Measurements from ENCODE around the gene IVD. TPM values are rescaled to one million over a fixed set of nuclear protein-coding genes. Genes with fewer than 3 reads are reported as not detected.

IVD gene
- total and polyA plus RNA-seq, 5 donors from 2014 or later = 25.0 to 40.2 (median 32.9) TPM

DNA sequence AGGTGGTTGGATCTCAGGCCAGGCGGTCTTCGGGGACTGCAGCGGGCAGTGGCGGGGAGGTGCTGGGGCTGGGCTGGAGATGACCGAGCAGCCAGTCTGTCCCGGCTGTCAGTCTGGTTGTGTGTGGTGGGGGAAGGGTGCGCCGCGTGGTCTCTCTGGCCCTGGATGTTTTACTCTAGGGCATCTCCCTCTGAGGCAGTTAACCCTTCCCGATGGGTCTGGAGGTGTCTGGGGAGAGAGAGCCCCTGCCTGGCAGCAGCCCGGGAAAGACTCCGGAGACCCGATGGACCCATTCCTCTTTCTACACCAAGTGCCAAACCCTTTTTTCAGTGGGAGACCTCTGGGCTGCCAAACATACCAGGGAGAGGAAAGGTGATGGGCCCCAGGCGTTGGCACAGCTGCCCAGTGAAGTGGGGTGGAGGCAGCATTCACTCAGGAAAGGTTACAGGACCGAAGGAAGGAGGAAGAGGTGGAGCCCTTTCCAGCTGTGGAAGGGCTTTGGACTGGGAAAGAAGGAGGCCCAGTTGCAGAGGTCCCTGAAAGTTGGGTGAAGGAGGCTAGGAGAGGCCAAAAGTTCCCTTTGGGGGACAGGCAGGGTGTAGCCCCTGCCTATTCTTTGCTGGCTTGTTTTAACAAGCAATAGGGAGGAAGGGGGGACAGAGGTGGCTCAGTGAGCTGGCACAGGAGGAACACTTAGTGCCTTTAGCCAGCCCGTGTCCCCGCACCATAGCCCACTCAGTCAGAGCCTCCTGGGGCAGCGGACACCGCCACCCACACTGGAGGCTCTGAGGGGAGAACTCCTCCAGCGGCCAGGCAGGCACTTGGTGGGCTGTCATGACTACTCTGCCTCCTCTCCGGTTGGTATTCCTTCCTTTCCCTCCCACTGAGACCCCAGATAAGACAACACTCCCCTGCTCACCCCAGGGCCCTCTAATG lies 32.4 kb downstream of the IVD start:
- H3K27ac ChIP-seq (ENCODE audit: insufficient read depth, low read length, poor library complexity, severe bottlenecking) = no peak overlapping the region
- peak overlapping the region in 1 of 3 donors; percentile 5 for H3K27ac Mint-ChIP-seq
- H3K4me3 Mint-ChIP-seq = peak overlapping the region; percentile 41 to 88 (median 62)
- H3K9me3 Mint-ChIP-seq = peaks cover 0 to 1% (median 0%) of the 10 kb centered on the region in 7 donors
- DNase-seq (no peak), ATAC-seq (ENCODE audit: low read depth in 2 of 2) (no peak)
- H3K36me3 Mint-ChIP-seq = no peaks in the 10 kb centered on the region
- no peak overlapping the region for H3K4me3 ChIP-seq (ENCODE audit: low read depth, low read length)
- peaks cover 0 to 55% (median 22%) of the 10 kb centered on the region in 4 donors for H3K4me1 Mint-ChIP-seq
- H3K36me3 ChIP-seq (ENCODE audit: control insufficient read depth, insufficient read depth, low read length) = no peaks in the 10 kb centered on the region
- peaks cover 48% of the 10 kb centered on the region for H3K4me1 ChIP-seq (ENCODE audit: control insufficient read depth, insufficient read depth, low read length, poor library complexity, severe bottlenecking)
- H3K9me3 ChIP-seq (ENCODE audit: control insufficient read depth in 2 of 2, low read length in 2 of 2) = no peaks in the 10 kb centered on the region
- peaks cover 4% of the 10 kb centered on the region for H3K27me3 ChIP-seq (ENCODE audit: control insufficient read depth, insufficient read depth, low read length)
- H3K27me3 Mint-ChIP-seq = peaks cover 69% of the 10 kb centered on the region

DNA sequence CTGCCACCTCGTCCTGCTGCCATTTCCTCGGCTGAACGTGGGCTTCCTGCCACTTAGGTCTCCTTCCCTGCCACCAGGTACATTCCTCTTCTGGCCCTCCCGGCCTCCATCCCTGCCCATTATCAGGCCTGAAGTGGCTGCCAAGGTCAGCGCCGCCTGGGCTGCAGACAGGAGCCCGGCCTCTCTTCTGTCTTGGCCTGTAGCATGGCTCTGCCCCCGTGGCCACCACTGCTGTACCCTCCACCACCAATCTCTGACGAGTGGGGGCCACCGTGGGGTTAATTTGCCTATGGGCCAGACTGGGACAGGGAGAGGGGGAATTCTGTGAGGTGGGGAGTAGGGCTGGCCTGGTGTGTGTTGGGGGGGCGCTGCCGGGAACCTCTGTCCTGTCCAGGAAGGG lies 33.1 kb downstream of the IVD start:
- Mint-ChIP-seq H3K9me3 (peaks cover 0 to 1% (median 0%) of the 10 kb centered on the region in 7 donors), H3K4me1 (peaks cover 0 to 62% (median 26%) of the 10 kb centered on the region in 4 donors), H3K4me3 (peak overlapping the region; percentile 36 to 88 (median 62)), H3K36me3 (no peaks in the 10 kb centered on the region), H3K27ac (no peak overlapping the region), H3K27me3 (peaks cover 64% of the 10 kb centered on the region)
- H3K27ac ChIP-seq (ENCODE audit: insufficient read depth, low read length, poor library complexity, severe bottlenecking) = no peak overlapping the region
- DNase-seq = no peak
- peaks cover 4% of the 10 kb centered on the region for H3K27me3 ChIP-seq (ENCODE audit: control insufficient read depth, insufficient read depth, low read length)
- peaks cover 55% of the 10 kb centered on the region for H3K4me1 ChIP-seq (ENCODE audit: control insufficient read depth, insufficient read depth, low read length, poor library complexity, severe bottlenecking)
- no peak overlapping the region for H3K4me3 ChIP-seq (ENCODE audit: low read depth, low read length)
- no peaks in the 10 kb centered on the region for H3K36me3 ChIP-seq (ENCODE audit: control insufficient read depth, insufficient read depth, low read length)
- ATAC-seq (ENCODE audit: low read depth in 2 of 2) = no peak
- H3K9me3 ChIP-seq (ENCODE audit: control insufficient read depth in 2 of 2, low read length in 2 of 2) = no peaks in the 10 kb centered on the region

- Histone ChIP-seq H3K36me3 (ENCODE audit: control insufficient read depth, insufficient read depth, low read length) (no peaks in the 10 kb centered on the region), H3K9me3 (ENCODE audit: control insufficient read depth in 2 of 2, low read length in 2 of 2) (no peaks in the 10 kb centered on the region), H3K4me1 (ENCODE audit: control insufficient read depth, insufficient read depth, low read length, poor library complexity, severe bottlenecking) (peaks cover 59% of the 10 kb centered on the region), H3K27ac (ENCODE audit: insufficient read depth, low read length, poor library complexity, severe bottlenecking) (no peak overlapping the region), H3K27me3 (ENCODE audit: control insufficient read depth, insufficient read depth, low read length) (peaks cover 4% of the 10 kb centered on the region), H3K4me3 (ENCODE audit: low read depth, low read length) (no peak overlapping the region)
- Mint-ChIP-seq H3K36me3 (no peaks in the 10 kb centered on the region), H3K9me3 (peaks cover 0 to 1% (median 0%) of the 10 kb centered on the region in 7 donors), H3K4me1 (peaks cover 0 to 67% (median 34%) of the 10 kb centered on the region in 4 donors), H3K27me3 (peaks cover 62% of the 10 kb centered on the region), H3K27ac (peak overlapping the region in 1 of 3 donors; percentile 60), H3K4me3 (peak overlapping the region; percentile 88 to 97 (median 94))
- no peak for ATAC-seq (ENCODE audit: low read depth in 2 of 2)
- DNase-seq = no peak
Measured at GRCh38 chr15:40439461-40439959, 33.9 kb downstream of the IVD start.

DNA sequence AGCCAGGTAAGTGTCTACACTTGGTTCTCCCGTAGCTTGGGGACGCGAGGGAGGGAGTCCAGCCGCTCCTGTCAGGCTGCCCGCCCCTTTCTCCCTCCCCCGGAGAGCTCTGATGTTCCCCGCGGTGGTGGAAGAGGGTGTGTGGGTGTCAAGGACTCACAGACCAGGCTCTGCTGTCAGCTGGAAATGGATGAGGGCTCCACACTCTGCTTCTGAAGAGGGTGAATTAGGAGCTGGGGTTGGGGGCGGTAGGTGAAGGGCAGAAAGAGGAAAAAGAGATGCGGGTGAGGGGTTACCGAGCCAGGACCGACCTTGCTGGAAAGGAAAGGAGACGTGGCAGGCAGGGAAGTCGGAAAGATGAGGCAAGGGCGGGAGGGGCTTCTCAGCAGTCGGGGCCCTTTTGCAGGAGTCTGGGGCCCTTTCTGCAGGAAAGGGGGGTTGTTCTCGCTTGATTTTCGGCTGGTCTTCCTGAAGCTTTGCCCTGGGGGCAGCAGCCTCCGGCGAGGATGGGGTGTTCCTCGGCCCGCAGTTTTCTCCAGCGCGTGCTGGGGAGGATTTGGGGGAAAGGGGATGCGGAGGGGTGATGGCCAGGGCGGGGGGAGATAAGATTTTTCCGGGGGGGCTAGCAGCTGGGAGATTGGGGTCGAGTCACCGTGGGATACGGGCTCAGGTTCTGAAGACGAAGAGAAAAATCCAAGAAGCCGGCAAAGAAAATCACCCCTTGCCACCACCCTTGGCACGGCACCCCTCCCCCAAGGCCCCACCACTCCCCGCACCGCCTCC lies 34.6 kb downstream of the IVD start:
- peak overlapping the region in 2 of 3 donors; percentile 60 to 89 for H3K27ac Mint-ChIP-seq
- Histone ChIP-seq H3K4me1 (ENCODE audit: control insufficient read depth, insufficient read depth, low read length, poor library complexity, severe bottlenecking) (peaks cover 63% of the 10 kb centered on the region), H3K27me3 (ENCODE audit: control insufficient read depth, insufficient read depth, low read length) (peaks cover 3% of the 10 kb centered on the region), H3K36me3 (ENCODE audit: control insufficient read depth, insufficient read depth, low read length) (no peaks in the 10 kb centered on the region), H3K27ac (ENCODE audit: insufficient read depth, low read length, poor library complexity, severe bottlenecking) (no peak overlapping the region), H3K9me3 (ENCODE audit: control insufficient read depth in 2 of 2, low read length in 2 of 2) (no peaks in the 10 kb centered on the region), H3K4me3 (ENCODE audit: low read depth, low read length) (peak overlapping the region; percentile 48)
- ATAC-seq (ENCODE audit: low read depth in 2 of 2) = no peak
- peaks cover 56% of the 10 kb centered on the region for H3K27me3 Mint-ChIP-seq
- peak in 2 of 3 donors; percentile 22 to 26 for DNase-seq
- no peaks in the 10 kb centered on the region for H3K36me3 Mint-ChIP-seq
- peaks cover 0 to 70% (median 40%) of the 10 kb centered on the region in 4 donors for H3K4me1 Mint-ChIP-seq
- peaks cover 0 to 1% (median 0%) of the 10 kb centered on the region in 7 donors for H3K9me3 Mint-ChIP-seq
- H3K4me3 Mint-ChIP-seq = peak overlapping the region; percentile 88 to 97 (median 94)

DNA sequence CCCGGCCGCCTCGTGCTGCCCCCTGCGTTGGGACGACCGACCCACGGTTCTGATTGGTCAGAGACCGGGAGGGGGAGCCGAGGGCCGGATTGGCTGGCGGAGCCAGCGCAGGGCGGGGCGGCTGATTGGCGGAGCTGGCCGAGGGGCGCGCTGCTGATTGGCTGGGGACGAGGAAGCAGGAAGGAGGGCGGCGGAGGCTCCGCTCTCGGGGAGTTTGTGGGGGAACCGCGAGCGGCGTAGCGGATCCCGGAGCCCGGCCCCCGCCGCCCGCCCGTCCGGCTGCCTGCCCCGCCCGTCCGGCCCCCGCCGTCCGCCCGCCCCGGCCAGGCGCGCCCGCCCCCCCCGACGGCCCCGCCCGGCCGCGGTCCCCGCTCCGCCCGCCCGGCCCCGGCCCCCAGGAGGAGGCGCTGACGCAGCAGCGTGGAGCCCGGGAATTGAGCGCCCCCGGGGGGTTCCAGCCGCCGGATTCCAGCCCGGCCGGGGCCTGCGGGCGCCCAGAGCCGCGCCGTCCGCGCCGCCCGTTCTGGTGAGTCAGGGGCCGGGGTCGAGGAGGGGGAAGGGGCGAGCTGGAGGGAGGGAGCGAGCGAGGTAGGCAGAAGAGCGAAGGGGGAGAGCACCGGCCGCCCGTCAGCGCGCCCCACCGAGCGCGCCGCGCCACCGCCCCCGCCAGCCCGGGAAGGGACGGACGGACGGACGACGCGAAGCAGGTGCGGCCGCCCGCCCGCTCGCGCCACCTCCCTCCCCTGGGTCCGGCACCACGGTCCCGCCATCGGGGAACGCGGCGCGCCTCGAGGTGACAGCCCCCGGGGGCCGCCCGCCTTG lies 35.4 kb downstream of the IVD start, which contains the start of gene BAHD1:
BAHD1 (plus strand) TSS at position 211 of the 822 bp plus-strand sequence. CDS start 17,512 bp downstream, outside the sequence.
- Mint-ChIP-seq H3K27me3 (peaks cover 48% of the 10 kb centered on the region), H3K4me3 (peak within 1 kb of the TSS; percentile 92 to 98 (median 96)), H3K9me3 (peaks cover 0 to 1% (median 0%) of the 10 kb centered on the region in 7 donors), H3K4me1 (peaks cover 0 to 72% (median 45%) of the 10 kb centered on the region in 4 donors), H3K36me3 (no peaks in the 10 kb centered on the region), H3K27ac (peak within 1 kb of the TSS; percentile 87 to 89 (median 88))
- no peaks in the 10 kb centered on the region for H3K27me3 ChIP-seq (ENCODE audit: control insufficient read depth, insufficient read depth, low read length)
- peak; percentile 88 to 91 for ATAC-seq (ENCODE audit: low read depth in 2 of 2)
- H3K4me3 ChIP-seq (ENCODE audit: low read depth, low read length) = peak within 1 kb of the TSS; percentile 48
- H3K4me1 ChIP-seq (ENCODE audit: control insufficient read depth, insufficient read depth, low read length, poor library complexity, severe bottlenecking) = peaks cover 62% of the 10 kb centered on the region
- DNase-seq = peak; percentile 90 to 94 (median 92)
- H3K27ac ChIP-seq (ENCODE audit: insufficient read depth, low read length, poor library complexity, severe bottlenecking) = peak within 1 kb of the TSS; percentile 51
- H3K9me3 ChIP-seq (ENCODE audit: control insufficient read depth in 2 of 2, low read length in 2 of 2) = no peaks in the 10 kb centered on the region
- no peaks in the 10 kb centered on the region for H3K36me3 ChIP-seq (ENCODE audit: control insufficient read depth, insufficient read depth, low read length)

GRCh38 chr15:40441565-40442531 lies 36.3 kb downstream of the IVD start:
- Mint-ChIP-seq H3K27me3 (peaks cover 40% of the 10 kb centered on the region), H3K4me3 (peak overlapping the region; percentile 92 to 98 (median 93)), H3K4me1 (peaks cover 0 to 73% (median 43%) of the 10 kb centered on the region in 4 donors), H3K27ac (peak overlapping the region in 2 of 3 donors; percentile 82 to 88), H3K36me3 (no peaks in the 10 kb centered on the region), H3K9me3 (peaks cover 0 to 1% (median 0%) of the 10 kb centered on the region in 7 donors)
- no peaks in the 10 kb centered on the region for H3K27me3 ChIP-seq (ENCODE audit: control insufficient read depth, insufficient read depth, low read length)
- H3K36me3 ChIP-seq (ENCODE audit: control insufficient read depth, insufficient read depth, low read length) = no peaks in the 10 kb centered on the region
- no peak overlapping the region for H3K27ac ChIP-seq (ENCODE audit: insufficient read depth, low read length, poor library complexity, severe bottlenecking)
- DNase-seq (no peak), ATAC-seq (ENCODE audit: low read depth in 2 of 2) (no peak)
- peaks cover 53% of the 10 kb centered on the region for H3K4me1 ChIP-seq (ENCODE audit: control insufficient read depth, insufficient read depth, low read length, poor library complexity, severe bottlenecking)
- peak overlapping the region; percentile 63 for H3K4me3 ChIP-seq (ENCODE audit: low read depth, low read length)
- no peaks in the 10 kb centered on the region for H3K9me3 ChIP-seq (ENCODE audit: control insufficient read depth in 2 of 2, low read length in 2 of 2)
